GM13976 (cell line): ENCODE data around the gene KANSL1.

Source experiments
- DNase-seq: peaks from one replicate; pipeline ENCODE4 v3.0.0; 2012; ENCODE audit warnings: low spot score
- in situ Hi-C: fragments of 300-500 bp; cut with MboI; formaldehyde crosslinking; loops from one replicate; pipeline ENCODE4 v1.12.0; 2022; ENCODE audit warnings: low sequenced_read_pairs, mixed read lengths, inconsistent platforms; ENCODE audit not compliant: unreplicated experiment
- TF ChIP-seq, protein P1 (sequence below): IDR thresholded peaks from 2 replicates; pipeline ENCODE4 v1.5.1; 2012; ENCODE audit warnings: borderline replicate concordance, mild to moderate bottlenecking; ENCODE audit not compliant: insufficient read depth; ENCODE audit errors: extremely low read depth, missing control alignments, control extremely low read depth

The KANSL1 gene

GRCh38 chr17:46030752-46031151 is 162.5 kb downstream of the KANSL1 start:
- TF ChIP-seq, protein P1, sequence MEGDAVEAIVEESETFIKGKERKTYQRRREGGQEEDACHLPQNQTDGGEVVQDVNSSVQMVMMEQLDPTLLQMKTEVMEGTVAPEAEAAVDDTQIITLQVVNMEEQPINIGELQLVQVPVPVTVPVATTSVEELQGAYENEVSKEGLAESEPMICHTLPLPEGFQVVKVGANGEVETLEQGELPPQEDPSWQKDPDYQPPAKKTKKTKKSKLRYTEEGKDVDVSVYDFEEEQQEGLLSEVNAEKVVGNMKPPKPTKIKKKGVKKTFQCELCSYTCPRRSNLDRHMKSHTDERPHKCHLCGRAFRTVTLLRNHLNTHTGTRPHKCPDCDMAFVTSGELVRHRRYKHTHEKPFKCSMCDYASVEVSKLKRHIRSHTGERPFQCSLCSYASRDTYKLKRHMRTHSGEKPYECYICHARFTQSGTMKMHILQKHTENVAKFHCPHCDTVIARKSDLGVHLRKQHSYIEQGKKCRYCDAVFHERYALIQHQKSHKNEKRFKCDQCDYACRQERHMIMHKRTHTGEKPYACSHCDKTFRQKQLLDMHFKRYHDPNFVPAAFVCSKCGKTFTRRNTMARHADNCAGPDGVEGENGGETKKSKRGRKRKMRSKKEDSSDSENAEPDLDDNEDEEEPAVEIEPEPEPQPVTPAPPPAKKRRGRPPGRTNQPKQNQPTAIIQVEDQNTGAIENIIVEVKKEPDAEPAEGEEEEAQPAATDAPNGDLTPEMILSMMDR, result no peak
- in situ Hi-C loops, result no loop called here

DNA sequence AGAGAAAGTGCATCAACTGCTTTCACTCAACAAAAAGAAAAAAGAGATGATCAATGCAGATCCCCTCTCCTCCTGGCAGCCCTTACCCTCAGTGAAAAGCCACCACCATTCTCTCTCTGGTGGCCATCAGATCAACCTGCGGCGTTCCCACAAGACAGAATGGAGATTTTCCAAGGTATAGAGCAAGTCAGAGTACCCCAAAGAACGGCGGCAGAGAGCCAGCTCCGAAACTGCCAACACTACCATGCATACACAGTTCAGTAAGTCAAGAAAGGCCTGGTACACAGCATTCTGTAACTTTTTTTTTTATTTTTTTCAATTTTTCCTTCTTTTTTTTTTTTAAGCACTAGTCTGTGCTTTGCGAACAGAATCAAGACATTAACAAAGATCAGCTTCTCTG is 163.6 kb downstream of the KANSL1 start:
- TF ChIP-seq, protein P1, result no peak
- no peak for DNase-seq
- in situ Hi-C loops, result no loop called here

More at GRCh38 chr17:46030752-46031151, 162.5 kb downstream of the KANSL1 start:
- DNase-seq, result no peak

- TF ChIP-seq, protein P1, result no peak
- no peak for DNase-seq
- in situ Hi-C loops, result no loop called here
These were observed 164.2 kb downstream of the KANSL1 start for GRCh38 chr17:46028981-46029565.

DNA sequence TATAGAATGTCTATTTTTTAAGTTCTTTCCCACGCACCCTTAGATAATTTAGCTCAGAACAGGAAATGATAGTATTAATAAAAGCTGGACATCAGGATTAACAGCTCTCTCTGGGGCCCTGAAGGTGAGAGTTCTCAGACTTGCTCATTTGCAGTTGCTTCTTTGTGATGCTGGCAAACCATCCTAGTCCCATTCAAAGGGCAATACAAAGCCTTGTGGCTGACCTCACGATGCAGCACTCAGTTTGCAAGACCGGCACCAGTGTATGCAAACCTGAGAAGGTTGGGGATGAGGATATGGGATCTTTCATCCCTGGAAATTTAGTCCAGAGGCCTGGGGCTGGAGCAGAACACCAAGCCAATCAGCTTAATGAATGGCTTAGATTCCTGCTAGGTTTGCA is 164.9 kb downstream of the KANSL1 start:
- DNase-seq, result no peak
- TF ChIP-seq, protein P1, result no peak
- in situ Hi-C loops, result no loop called here

DNA sequence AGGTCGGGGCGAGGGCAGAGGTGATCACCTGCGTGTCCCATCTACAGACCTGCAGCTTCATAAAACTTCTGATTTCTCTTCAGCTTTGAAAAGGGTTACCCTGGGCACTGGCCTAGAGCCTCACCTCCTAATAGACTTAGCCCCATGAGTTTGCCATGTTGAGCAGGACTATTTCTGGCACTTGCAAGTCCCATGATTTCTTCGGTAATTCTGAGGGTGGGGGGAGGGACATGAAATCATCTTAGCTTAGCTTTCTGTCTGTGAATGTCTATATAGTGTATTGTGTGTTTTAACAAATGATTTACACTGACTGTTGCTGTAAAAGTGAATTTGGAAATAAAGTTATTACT is 165.3 kb downstream of the KANSL1 start:
- TF ChIP-seq, protein P1, result no peak
- in situ Hi-C loops, result no loop called here
- DNase-seq, result no peak

DNA sequence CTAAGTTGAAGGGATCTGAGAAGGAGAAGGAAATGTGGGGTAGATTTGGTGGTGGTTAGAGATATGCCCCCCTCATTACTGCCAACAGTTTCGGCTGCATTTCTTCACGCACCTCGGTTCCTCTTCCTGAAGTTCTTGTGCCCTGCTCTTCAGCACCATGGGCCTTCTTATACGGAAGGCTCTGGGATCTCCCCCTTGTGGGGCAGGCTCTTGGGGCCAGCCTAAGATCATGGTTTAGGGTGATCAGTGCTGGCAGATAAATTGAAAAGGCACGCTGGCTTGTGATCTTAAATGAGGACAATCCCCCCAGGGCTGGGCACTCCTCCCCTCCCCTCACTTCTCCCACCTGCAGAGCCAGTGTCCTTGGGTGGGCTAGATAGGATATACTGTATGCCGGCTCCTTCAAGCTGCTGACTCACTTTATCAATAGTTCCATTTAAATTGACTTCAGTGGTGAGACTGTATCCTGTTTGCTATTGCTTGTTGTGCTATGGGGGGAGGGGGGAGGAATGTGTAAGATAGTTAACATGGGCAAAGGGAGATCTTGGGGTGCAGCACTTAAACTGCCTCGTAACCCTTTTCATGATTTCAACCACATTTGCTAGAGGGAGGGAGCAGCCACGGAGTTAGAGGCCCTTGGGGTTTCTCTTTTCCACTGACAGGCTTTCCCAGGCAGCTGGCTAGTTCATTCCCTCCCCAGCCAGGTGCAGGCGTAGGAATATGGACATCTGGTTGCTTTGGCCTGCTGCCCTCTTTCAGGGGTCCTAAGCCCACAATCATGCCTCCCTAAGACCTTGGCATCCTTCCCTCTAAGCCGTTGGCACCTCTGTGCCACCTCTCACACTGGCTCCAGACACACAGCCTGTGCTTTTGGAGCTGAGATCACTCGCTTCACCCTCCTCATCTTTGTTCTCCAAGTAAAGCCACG is 165.9 kb downstream of the KANSL1 start:
- TF ChIP-seq, protein P1, result no peak
- DNase-seq, result no peak
- in situ Hi-C loops, result no loop called here
